Left kidney (tissue), 2 donors: ENCODE measurements around the gene TRPM3. TPM values are rescaled to one million over a fixed set of nuclear protein-coding genes. Genes with fewer than 3 reads are reported as not detected.
"Not testable (repeated sequence)": the region's sequence is repeated elsewhere in the genome, so short reads cannot be mapped to it uniquely, and the experiment has no call there.

Source experiments
- DNase-seq: peaks from one replicate; pipeline ENCODE4 v3.0.0-alpha.2; 2013
- polyA plus RNA-seq: library from polyadenylated mRNA; unstranded; fragments of 120-200 nt; gene quantifications from one replicate; pipeline ENCODE4 v1.2.1, GENCODE V29; 2013; ENCODE audit not compliant: insufficient read length

TRPM3 gene
- polyA plus RNA-seq, 1 donor = 15.4 TPM

- no peak for DNase-seq
These were observed 467.3 kb downstream of the TRPM3 start for GRCh38 chr9:70654144-70654543.

GRCh38 chr9:70644627-70645026 is 476.8 kb downstream of the TRPM3 start:
- DNase-seq = not testable (repeated sequence)

- DNase-seq = no peak
These were observed 479.1 kb downstream of the TRPM3 start for GRCh38 chr9:70642341-70642740.

- DNase-seq = no peak
These were observed 479.8 kb downstream of the TRPM3 start for GRCh38 chr9:70641631-70642030.

GRCh38 chr9:70641031-70641430 is 480.4 kb downstream of the TRPM3 start:
- no peak for DNase-seq

GRCh38 chr9:70639853-70640814 is 481.3 kb downstream of the TRPM3 start:
- peak; percentile 73 for DNase-seq

- DNase-seq = no peak
These were observed 485.6 kb downstream of the TRPM3 start for GRCh38 chr9:70635790-70636189.

GRCh38 chr9:70634696-70635095 is 486.7 kb downstream of the TRPM3 start:
- no peak for DNase-seq

GRCh38 chr9:70630971-70631370 is 490.4 kb downstream of the TRPM3 start:
- DNase-seq = no peak

- DNase-seq = not testable (repeated sequence)
These were observed 492.2 kb downstream of the TRPM3 start for GRCh38 chr9:70629080-70629685.

GRCh38 chr9:70625078-70625477 is 496.3 kb downstream of the TRPM3 start:
- no peak for DNase-seq

GRCh38 chr9:70618784-70619183 is 502.6 kb downstream of the TRPM3 start:
- DNase-seq = no peak

GRCh38 chr9:70617033-70617828 is 504.2 kb downstream of the TRPM3 start:
- no peak for DNase-seq

GRCh38 chr9:70616228-70616990 is 505.0 kb downstream of the TRPM3 start:
- no peak for DNase-seq

GRCh38 chr9:70615464-70616138 is 505.8 kb downstream of the TRPM3 start:
- DNase-seq = no peak

GRCh38 chr9:70614786-70615463 is 506.5 kb downstream of the TRPM3 start:
- DNase-seq = peak; percentile 18

GRCh38 chr9:70613024-70613768 is 508.2 kb downstream of the TRPM3 start:
- no peak for DNase-seq

GRCh38 chr9:70610287-70610644 is 511.2 kb downstream of the TRPM3 start:
- no peak for DNase-seq

GRCh38 chr9:70609542-70610286 is 511.7 kb downstream of the TRPM3 start:
- no peak for DNase-seq
